Trophoblast cell (in vitro differentiated cells and primary cell): ENCODE results near the gene PARP1.

Experiments
- DNase-seq, 2 donors: peaks; one replicate each; pipeline ENCODE4 v3.0.0-alpha.2; 2016
- H2AFZ ChIP-seq: 2 replicates; pipeline ENCODE4 v1.6.1; 2013; ENCODE audit warnings: low read length, moderate library complexity, mild to moderate bottlenecking; ENCODE audit not compliant: insufficient read depth, poor library complexity
- H2AK5ac ChIP-seq: 2 replicates; pipeline ENCODE4 v1.6.1; 2013; ENCODE audit warnings: mild to moderate bottlenecking, low read length
- H2BK120ac ChIP-seq: 2 replicates; pipeline ENCODE4 v1.6.1; 2013; ENCODE audit warnings: low read length, mild to moderate bottlenecking, moderate library complexity; ENCODE audit not compliant: insufficient read depth, poor library complexity
- H2BK12ac ChIP-seq: 2 replicates; pipeline ENCODE4 v1.6.1; 2013; ENCODE audit warnings: mild to moderate bottlenecking, low read length, moderate library complexity
- H2BK5ac ChIP-seq: 2 replicates; pipeline ENCODE4 v1.6.1; 2013; ENCODE audit warnings: low read length, low read depth, moderate library complexity, mild to moderate bottlenecking; ENCODE audit not compliant: poor library complexity
- H3K14ac ChIP-seq: 2 replicates; pipeline ENCODE4 v1.6.1; 2013; ENCODE audit warnings: mild to moderate bottlenecking, low read length
- H3K18ac ChIP-seq: 2 replicates; pipeline ENCODE4 v1.6.1; 2013; ENCODE audit warnings: mild to moderate bottlenecking, low read length
- H3K23ac ChIP-seq: 2 replicates; pipeline ENCODE4 v1.6.1; 2013; ENCODE audit warnings: low read length
- H3K27ac ChIP-seq: 2 replicates; pipeline ENCODE4 v1.5.1; 2013; ENCODE audit warnings: low read depth, mild to moderate bottlenecking, inconsistent platforms, low read length, moderate library complexity
- H3K27me3 ChIP-seq: 2 replicates; pipeline ENCODE4 v1.6.1; 2013; ENCODE audit warnings: inconsistent platforms, mild to moderate bottlenecking, low read length, moderate library complexity; ENCODE audit not compliant: insufficient read depth
- H3K36me3 ChIP-seq, 2 experiments: 1 replicate in 1 of 2; 2 replicates in 1 of 2; pipeline ENCODE4 v1.6.1; 2013; ENCODE audit warnings: low read length in 2 of 2, mild to moderate bottlenecking in 2 of 2, moderate library complexity in 1 of 2; ENCODE audit not compliant: insufficient read depth in 2 of 2, control insufficient read depth in 1 of 2
- H3K4ac ChIP-seq: 2 replicates; pipeline ENCODE4 v1.6.1; 2013; ENCODE audit warnings: low read depth, mild to moderate bottlenecking, low read length, moderate library complexity
- H3K4me1 ChIP-seq, 2 experiments: 1 replicate in 1 of 2; 2 replicates in 1 of 2; pipeline ENCODE4 v1.6.1; 2013; ENCODE audit warnings: low read length in 2 of 2, mild to moderate bottlenecking in 2 of 2, moderate library complexity in 1 of 2; ENCODE audit not compliant: insufficient read depth in 2 of 2, control insufficient read depth in 1 of 2
- H3K4me2 ChIP-seq: 2 replicates; pipeline ENCODE4 v1.6.1; 2013; ENCODE audit warnings: inconsistent platforms, mild to moderate bottlenecking, low read length, moderate library complexity
- H3K4me3 ChIP-seq: 2 replicates; pipeline ENCODE4 v1.5.1; 2013; ENCODE audit warnings: mild to moderate bottlenecking, low read depth, low read length, inconsistent platforms
- H3K79me1 ChIP-seq: one replicate; pipeline ENCODE4 v1.6.1; 2013; ENCODE audit warnings: low read length
- H3K79me2 ChIP-seq: 2 replicates; pipeline ENCODE4 v1.6.1; 2013; ENCODE audit warnings: low read length, mild to moderate bottlenecking; ENCODE audit not compliant: control insufficient read depth, insufficient read depth, poor library complexity
- H3K9ac ChIP-seq: 2 replicates; pipeline ENCODE4 v1.6.1; 2013; ENCODE audit warnings: mild to moderate bottlenecking, low read length
- H3K9me3 ChIP-seq: 2 replicates; pipeline ENCODE4 v1.6.1; 2013; ENCODE audit warnings: low read depth, mild to moderate bottlenecking, control low read depth, inconsistent platforms, low read length; ENCODE audit not compliant: insufficient read depth
- H4K12ac ChIP-seq: 2 replicates; pipeline ENCODE4 v1.6.1; 2013; ENCODE audit warnings: low read depth, mild to moderate bottlenecking, low read length, moderate library complexity
- H4K8ac ChIP-seq: 2 replicates; pipeline ENCODE4 v1.6.1; 2013; ENCODE audit warnings: low read depth, mild to moderate bottlenecking, low read length, moderate library complexity
- H4K91ac ChIP-seq: one replicate; pipeline ENCODE4 v1.6.1; 2013; ENCODE audit warnings: low read depth, mild to moderate bottlenecking, low read length, moderate library complexity
- WGBS: extraction: QIAGEN DNeasy Blood & Tissue Kit; methylation state at CpG from one replicate; pipeline ENCODE4 v1.1.7; 2013; ENCODE audit warnings: missing lambda C conversion rate; ENCODE audit not compliant: insufficient read length, insufficient coverage; ENCODE audit errors: extremely low coverage; 5-methylcytosine and 5-hydroxymethylcytosine counted together

PARP1 gene

DNA sequence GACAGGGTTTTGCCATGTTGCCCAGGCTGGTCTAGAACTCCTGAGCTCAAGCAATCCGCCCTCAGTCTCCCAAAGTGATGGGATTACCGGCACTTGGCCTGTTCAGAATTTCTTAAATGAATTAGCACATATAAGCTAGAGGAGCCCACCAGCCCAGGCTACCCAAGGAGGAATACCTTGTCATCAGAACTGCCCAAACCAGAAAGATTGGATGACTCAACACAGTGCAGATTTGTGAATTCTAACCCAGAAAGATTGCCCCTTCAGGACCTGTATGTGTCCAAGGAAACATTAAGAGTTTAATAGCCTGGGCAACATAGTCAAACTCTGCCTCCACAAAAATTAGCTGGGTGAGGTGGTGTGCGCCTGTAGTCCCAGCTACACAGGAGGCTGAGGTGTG is 84.9 kb downstream of the PARP1 start:
- Histone ChIP-seq H3K4me1 (peaks cover 22 to 31% of the 10 kb centered on the region in 2 experiments), H3K9ac (no peak overlapping the region), H4K91ac (peak overlapping the region; percentile 58), H4K12ac (no peak overlapping the region), H2BK12ac (peak overlapping the region; percentile 81), H3K79me2 (no peaks in the 10 kb centered on the region), H2AFZ (peak overlapping the region; percentile 8), H3K23ac (no peak overlapping the region), H3K27ac (peak overlapping the region; percentile 83), H3K14ac (peak overlapping the region; percentile 41), H2AK5ac (no peak overlapping the region), H3K4me3 (no peak overlapping the region), H2BK120ac (peak overlapping the region; percentile 71), H3K4ac (peak overlapping the region; percentile 6), H3K18ac (peak overlapping the region; percentile 14), H3K36me3 (no peaks in the 10 kb centered on the region), H3K9me3 (no peaks in the 10 kb centered on the region), H2BK5ac (peak overlapping the region; percentile 87), H4K8ac (peak overlapping the region; percentile 42), H3K27me3 (no peaks in the 10 kb centered on the region), H3K4me2 (peak overlapping the region; percentile 47), H3K79me1 (peaks cover 47% of the 10 kb centered on the region)
- WGBS, result no CpG with 5 or more reads among the region's 3 CpGs
- peak; percentile 90 to 96 for DNase-seq

DNA sequence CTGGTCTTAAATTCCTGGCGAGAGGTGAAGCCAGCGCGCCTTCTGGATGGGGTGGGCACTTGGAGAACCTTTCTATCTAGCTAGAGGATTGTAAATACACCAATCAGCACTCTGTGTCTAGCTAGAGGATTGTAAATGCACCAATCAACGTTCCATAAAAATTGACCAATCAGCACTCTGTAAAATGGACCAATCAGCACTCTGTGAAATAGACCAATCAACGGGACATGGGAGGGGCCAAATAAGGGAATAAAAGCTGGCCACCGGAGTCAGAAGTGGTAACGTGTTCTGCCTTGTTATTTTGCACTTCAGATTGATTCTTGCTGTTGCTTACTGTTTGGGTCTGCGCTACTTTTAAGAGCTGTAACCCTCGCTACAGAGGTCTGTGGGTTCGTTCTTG is 87.0 kb downstream of the PARP1 start:
- no peak overlapping the region for H3K4me2 ChIP-seq
- H3K14ac ChIP-seq, result no peak overlapping the region
- no peak overlapping the region for H2BK120ac ChIP-seq
- no peak overlapping the region for H3K4ac ChIP-seq
- no peak overlapping the region for H3K9ac ChIP-seq
- H3K27me3 ChIP-seq, result no peaks in the 10 kb centered on the region
- H3K79me2 ChIP-seq, result no peaks in the 10 kb centered on the region
- H2AFZ ChIP-seq, result no peak overlapping the region
- no peak overlapping the region for H3K4me3 ChIP-seq
- H4K8ac ChIP-seq, result no peak overlapping the region
- no peak overlapping the region for H3K27ac ChIP-seq
- H3K36me3 ChIP-seq, result no peaks in the 10 kb centered on the region
- H3K9me3 ChIP-seq, result no peaks in the 10 kb centered on the region
- H4K12ac ChIP-seq, result no peak overlapping the region
- peaks cover 36% of the 10 kb centered on the region for H3K79me1 ChIP-seq
- H3K23ac ChIP-seq, result no peak overlapping the region
- no peak overlapping the region for H2AK5ac ChIP-seq
- no peak overlapping the region for H2BK5ac ChIP-seq
- no CpG with 5 or more reads among the region's 10 CpGs for WGBS
- peaks cover 14 to 25% of the 10 kb centered on the region in 2 experiments for H3K4me1 ChIP-seq
- no peak overlapping the region for H3K18ac ChIP-seq
- no peak for DNase-seq
- H4K91ac ChIP-seq, result peak overlapping the region; percentile 58
- peak overlapping the region; percentile 80 for H2BK12ac ChIP-seq

DNA sequence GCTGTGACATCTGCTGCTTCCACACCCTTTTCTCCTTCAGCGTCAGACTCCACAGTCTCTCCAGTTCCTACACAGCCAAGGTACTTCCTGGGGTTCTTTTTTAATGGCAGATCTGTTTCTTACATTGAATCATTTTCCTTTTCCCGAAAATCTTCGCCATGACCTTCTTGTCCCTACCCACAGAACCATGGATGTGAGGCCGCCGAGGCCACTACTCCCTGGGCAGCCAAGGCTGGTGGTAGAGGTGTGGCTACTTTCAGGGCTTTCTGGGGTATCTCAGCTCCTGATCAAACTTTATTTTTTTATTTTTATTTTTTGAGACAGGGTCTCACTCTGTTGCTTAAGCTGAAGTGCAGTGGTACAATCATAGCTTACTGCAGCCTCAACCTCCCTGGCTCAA is 89.4 kb downstream of the PARP1 start:
- H4K8ac ChIP-seq, result no peak overlapping the region
- no peaks in the 10 kb centered on the region for H3K9me3 ChIP-seq

DNA sequence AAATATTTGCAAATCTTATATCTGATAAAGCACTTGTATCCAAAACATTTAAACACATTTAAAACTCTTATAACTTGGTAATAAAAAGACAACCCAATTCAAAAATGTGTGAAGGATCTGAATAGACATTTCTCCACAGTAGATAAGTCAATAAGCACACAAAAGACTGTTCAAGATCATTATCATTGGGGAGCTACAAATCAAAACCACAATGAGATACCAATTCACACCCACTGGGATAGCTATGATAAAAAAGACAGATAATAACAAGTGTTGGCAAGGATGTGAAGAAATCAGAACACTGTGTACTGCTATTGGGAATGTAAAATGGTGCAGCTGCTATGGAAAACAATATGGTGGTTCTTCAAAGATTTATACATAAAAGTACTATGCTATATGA is 93.8 kb downstream of the PARP1 start:
- H3K9me3 ChIP-seq, result no peaks in the 10 kb centered on the region
- H2BK120ac ChIP-seq, result no peak overlapping the region
- H4K12ac ChIP-seq, result no peak overlapping the region

More for the DNA sequence above, 89.4 kb downstream of the PARP1 start:
- no peaks in the 10 kb centered on the region for H3K79me2 ChIP-seq
- WGBS, result no CpG with 5 or more reads among the region's 5 CpGs
- DNase-seq, result no peak
- no peak overlapping the region for H3K18ac ChIP-seq
- no peak overlapping the region for H2BK120ac ChIP-seq
- no peak overlapping the region for H3K14ac ChIP-seq
- H4K12ac ChIP-seq, result no peak overlapping the region
- H3K9ac ChIP-seq, result no peak overlapping the region
- H3K27me3 ChIP-seq, result no peaks in the 10 kb centered on the region
- H3K23ac ChIP-seq, result no peak overlapping the region
- no peak overlapping the region for H4K91ac ChIP-seq
- H3K4me1 ChIP-seq, result peaks cover 4 to 12% of the 10 kb centered on the region in 2 experiments
- H2BK12ac ChIP-seq, result no peak overlapping the region
- no peak overlapping the region for H3K4ac ChIP-seq
- H3K4me3 ChIP-seq, result no peak overlapping the region
- no peak overlapping the region for H2AFZ ChIP-seq
- no peak overlapping the region for H3K4me2 ChIP-seq
- peak overlapping the region; percentile 23 for H2AK5ac ChIP-seq
- H3K36me3 ChIP-seq, result no peaks in the 10 kb centered on the region
- H2BK5ac ChIP-seq, result no peak overlapping the region
- no peak overlapping the region for H3K27ac ChIP-seq
- peaks cover 17% of the 10 kb centered on the region for H3K79me1 ChIP-seq

More for the DNA sequence above, 93.8 kb downstream of the PARP1 start:
- H3K27me3 ChIP-seq, result no peaks in the 10 kb centered on the region
- no peak overlapping the region for H3K27ac ChIP-seq
- H2BK5ac ChIP-seq, result no peak overlapping the region
- H4K91ac ChIP-seq, result no peak overlapping the region
- no peak overlapping the region for H3K9ac ChIP-seq
- no peak overlapping the region for H4K8ac ChIP-seq
- H3K4ac ChIP-seq, result no peak overlapping the region
- no peak overlapping the region for H2AK5ac ChIP-seq
- H3K23ac ChIP-seq, result no peak overlapping the region
- peaks cover 7 to 14% of the 10 kb centered on the region in 2 experiments for H3K4me1 ChIP-seq
- no peak overlapping the region for H2AFZ ChIP-seq
- no peak for DNase-seq
- H3K14ac ChIP-seq, result no peak overlapping the region
- H3K4me3 ChIP-seq, result no peak overlapping the region
- H3K79me2 ChIP-seq, result peaks cover 5% of the 10 kb centered on the region
- H3K79me1 ChIP-seq, result peaks cover 12% of the 10 kb centered on the region
- no peak overlapping the region for H3K4me2 ChIP-seq
- H3K36me3 ChIP-seq, result no peaks in the 10 kb centered on the region
- no peak overlapping the region for H3K18ac ChIP-seq
- no peak overlapping the region for H2BK12ac ChIP-seq
